GM18511 (cell line): ENCODE data around the gene SEC22C.

Experiments used
- ATAC-seq: cut with Tn5 transposase; IDR thresholded peaks from one replicate; pipeline ENCODE4 v1.9.1; 2021; ENCODE audit warnings: mild to moderate bottlenecking, moderate library complexity; ENCODE audit not compliant: unreplicated experiment

SEC22C gene

GRCh38 chr3:42515976-42516375 is 65.8 kb downstream of the SEC22C start:
- no peak for ATAC-seq

DNA sequence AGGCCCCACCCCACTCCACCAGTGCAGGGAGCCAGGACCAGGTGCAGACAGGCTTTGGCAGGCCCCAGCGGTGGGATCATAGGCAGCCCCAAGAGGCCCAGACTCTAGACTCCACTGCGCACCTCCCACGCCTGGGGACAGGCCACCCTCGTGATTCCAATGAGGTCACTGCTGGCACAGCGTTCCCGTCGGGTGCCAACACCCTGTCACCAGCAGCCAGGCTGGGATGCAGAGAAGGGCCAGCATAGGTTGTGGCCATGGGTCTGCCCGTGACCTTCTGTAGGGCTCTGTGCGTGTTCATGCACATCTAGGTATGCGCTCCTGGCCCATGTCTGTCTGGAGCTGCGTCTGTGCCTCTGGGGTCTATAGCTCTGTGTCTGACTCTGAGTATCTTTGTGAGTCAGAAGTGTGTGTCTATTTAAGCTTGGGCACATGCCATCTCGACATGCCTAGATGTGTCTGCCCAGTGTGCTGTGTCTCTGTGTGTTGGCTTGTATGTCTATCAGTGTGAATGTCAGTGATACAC is 66.3 kb downstream of the SEC22C start:
- ATAC-seq = no peak

DNA sequence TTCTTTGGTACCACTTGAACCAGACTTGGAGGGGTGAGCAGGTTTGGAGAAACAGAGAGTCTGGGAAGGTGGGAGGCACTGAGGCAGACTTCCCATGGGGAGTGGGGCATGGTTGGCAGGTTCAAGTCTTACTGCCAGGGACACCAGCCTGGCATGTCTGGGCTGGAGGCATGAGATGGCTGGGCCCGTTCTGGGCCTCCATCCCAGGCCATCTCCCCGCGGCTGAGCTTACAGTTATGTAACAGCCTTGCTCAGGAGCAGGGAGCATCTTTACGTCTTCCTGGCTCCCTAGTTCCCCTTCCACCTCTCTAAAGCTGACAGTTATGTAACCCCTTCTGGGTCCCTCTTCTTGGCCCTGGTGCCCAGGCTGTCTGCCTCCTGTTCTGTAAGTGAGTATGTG is 66.9 kb downstream of the SEC22C start:
- no peak for ATAC-seq

- ATAC-seq = no peak
Measured at GRCh38 chr3:42513521-42513920, 68.2 kb downstream of the SEC22C start.

DNA sequence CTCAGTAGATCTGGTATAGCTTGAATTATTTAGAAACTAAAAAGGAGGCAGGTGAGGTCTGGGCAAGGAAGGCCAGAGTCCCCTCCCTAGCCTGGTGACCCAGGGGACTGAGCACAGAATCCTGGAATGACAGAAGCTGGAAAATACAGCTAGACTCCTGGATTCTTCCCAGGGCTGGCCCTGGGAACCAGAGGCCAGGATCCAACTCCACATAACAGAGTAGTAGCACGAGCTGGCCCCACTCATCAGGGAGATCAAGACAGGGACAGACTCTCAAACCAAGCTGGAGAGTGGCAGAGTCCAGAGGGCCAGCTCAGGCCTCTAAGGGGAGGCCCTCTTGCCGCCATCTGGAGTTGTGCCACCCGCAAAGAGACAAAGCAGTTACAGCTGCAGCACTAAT is 68.6 kb downstream of the SEC22C start:
- no peak for ATAC-seq

DNA sequence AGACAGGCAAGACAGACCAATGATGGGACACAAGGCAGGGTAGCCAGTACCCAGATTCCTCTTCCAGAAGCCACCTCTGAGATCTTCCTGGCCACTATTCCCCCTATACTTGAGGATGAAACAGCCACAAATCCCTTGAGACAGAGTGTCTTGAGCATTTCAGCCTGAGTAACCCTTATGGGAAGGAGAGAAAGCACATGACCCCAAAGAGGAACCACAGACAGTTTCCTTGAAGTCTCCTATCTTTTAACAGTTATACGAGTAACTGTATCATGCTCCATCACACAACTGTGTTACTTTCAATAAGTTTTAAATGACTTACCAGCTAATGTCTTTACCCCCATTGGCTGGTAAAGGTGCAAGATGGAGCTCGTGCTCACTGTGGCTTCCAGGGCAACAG is 70.0 kb downstream of the SEC22C start:
- no peak for ATAC-seq

GRCh38 chr3:42511201-42511600 is 70.6 kb downstream of the SEC22C start:
- ATAC-seq = no peak

DNA sequence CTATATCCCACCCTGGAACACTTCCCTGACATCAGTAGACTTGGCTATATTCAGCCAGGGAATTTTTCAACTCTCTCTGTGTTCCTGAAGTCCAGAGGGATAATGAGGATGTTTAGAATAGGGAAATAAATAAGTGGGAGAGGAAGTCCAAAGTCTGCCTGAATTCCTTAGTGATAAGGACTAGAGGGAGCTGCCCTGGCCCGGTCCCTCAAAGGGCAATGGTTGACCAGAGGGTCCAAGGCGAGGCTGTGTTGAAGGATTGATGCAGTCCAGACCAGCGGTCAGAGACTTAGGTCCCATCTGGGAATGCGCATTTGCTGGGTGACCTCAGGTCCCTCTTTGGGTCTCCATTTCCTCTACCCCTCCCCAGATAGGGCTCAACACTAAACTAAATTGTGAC is 71.4 kb downstream of the SEC22C start:
- no peak for ATAC-seq

DNA sequence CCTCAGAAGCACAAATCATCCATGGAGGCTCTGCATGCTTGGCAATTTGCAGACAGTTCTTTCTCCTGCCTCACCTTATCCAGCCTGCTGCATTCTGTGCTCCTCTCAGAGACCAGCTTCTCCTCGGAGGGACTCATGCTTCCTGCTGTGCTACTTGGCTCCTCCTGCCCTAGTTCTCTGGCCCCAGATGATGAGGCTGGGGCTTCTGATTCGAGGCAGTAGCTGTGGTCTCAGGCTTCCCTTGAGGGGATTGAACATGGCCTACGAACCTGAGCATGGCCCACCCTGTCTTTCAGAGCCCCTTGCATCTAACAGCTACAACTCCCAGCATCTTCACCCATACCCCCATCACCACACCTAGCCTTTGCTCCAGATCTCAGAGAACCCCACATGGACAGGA is 72.7 kb downstream of the SEC22C start:
- ATAC-seq = no peak

DNA sequence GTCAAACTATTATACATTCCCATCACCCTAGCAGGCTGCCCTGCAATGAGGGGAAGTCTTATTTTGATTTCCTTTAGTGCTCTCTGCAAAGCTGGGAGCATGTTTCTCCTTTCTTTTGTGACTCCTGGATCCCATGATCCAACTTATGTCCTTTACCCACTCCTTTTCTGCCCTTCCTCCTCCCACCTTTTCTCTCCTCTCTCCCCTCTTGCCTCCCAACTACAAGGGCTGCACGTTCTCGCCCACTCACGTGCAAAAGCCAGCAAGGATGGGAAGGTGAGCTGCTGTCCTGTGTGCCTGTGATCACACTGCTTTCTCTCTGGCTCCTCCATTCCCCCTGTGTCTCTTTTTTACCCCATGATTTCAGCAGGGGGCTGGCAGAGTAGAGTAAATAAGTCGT is 73.2 kb downstream of the SEC22C start:
- ATAC-seq = no peak

GRCh38 chr3:42507761-42508335 is 73.9 kb downstream of the SEC22C start:
- ATAC-seq = no peak

GRCh38 chr3:42507252-42507651 is 74.5 kb downstream of the SEC22C start:
- ATAC-seq = no peak

DNA sequence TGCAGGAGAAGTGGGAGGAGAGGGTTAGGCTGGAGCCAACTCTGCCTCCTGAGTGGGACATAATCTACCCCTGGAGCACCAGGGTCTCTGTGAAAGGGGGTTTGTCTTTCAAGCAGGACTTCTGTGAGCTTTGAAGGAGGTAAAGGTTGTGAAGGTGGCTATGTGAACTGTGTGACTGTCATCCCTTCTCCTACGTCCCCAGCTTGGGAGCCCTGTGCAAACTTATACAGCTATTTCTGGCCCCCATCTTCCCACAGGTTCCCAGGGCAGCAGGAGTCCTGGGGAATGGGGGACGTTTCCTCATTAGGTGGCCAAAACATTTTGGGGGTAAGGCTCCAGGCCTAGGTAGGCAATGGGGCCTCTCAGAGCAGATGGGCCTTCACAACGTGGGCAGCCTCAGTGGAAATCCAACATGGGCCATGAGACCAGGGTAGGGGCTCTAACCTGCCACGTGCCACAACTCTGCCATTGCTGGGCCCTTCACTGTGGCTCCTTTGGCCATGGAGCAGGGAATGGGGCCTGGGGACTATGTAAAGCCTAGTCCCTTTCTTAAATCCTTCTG is 75.8 kb downstream of the SEC22C start:
- no peak for ATAC-seq

- no peak for ATAC-seq
Measured at GRCh38 chr3:42505128-42505848, 76.5 kb downstream of the SEC22C start.

DNA sequence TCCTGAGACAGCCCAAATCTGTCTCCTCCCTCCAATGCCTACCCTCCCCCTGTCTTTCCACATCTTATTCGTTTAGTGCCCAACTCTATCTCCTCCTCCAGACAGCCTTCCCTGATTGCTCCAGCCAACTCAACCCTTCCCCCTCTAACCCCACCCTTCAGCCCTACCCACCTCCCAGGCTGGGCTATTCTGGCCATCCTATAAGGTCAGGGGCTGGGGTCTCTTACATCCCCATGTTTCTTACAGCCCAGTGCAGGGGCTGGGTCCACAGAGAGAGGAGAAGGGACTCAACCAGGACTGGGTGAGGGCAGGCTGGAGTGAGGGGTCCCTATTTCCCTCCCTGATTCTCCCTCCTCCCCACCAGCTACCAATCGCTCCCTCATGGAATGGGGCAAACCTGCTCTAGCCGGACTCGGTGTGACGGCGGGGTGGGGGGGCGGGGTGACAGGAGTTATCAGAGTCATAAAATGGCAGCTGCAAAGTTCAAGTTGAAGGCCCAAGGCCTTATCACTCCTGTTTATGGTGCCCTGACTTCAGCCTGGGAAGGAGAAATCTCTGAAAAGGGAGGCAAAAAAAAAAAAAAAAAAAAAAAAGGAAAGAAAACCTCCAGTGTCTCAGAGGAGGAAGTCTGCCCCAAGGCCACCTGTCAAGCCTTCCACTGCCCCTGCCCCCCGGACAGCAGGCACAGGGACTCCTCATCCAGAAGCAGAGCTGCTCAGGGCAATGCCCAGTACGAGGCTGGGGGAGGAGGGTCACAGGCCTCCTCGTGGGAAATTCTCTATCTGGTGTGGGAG is 77.2 kb downstream of the SEC22C start:
- no peak for ATAC-seq

DNA sequence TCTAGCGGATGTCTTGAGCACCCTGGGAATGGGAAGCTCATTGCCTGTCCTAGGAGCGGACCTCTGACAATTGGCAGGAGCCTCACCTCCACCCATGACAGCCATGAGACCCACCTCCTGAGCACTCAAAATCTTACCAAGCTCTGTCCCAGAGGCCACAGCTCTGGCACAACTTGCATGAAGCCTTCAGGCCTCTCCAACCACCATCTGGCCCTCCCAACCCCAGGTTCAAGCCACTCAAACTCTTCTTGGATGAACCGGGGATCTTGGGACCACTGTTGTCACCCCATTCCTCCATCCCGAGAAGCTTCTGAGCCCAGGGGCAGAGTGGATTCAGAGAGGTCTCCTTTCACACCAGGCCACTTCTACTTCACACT is 77.8 kb downstream of the SEC22C start:
- ATAC-seq = no peak

- no peak for ATAC-seq
Measured at GRCh38 chr3:42503251-42503924, 78.4 kb downstream of the SEC22C start.

DNA sequence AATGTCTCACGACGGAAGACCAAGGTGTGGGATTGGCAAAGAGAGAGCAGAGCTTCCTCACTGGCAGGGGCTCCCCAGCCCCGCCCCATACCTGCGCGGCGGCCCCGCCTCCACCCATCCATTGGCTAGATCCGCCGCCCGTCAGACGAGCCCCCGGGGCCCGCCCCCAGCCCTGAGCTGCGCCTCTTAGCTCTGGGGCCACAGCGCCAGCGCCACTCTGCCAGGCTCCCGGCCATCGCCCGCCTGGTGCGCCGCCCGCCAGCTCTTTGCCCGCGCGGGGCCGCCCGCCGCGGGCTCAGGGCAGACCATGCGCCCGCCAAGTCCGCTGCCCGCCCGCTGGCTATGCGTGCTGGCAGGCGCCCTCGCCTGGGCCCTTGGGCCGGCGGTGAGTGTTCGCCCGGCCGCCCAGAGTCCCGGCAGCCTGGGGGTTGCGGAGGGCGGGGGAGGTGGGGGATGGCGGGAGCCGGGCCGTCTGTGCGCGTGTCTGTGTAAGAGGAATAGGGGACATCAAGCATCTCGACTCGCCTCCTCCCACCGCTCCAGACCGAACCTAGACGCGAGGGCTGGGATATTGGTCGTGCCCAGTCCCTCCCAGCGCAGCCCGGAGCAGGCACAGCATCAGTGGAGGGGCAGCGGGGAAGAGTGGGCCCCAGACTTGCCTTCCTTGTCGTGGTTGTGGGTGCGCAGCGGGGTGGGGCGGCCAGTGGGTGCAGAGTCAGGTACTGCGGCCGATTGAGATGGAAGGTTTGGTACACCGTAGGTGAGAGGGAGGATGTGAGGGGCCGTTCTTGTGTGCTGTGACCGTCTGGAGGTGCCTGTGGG is 79.1 kb downstream of the SEC22C start, which contains the start of gene VIPR1:
TSS of gene VIPR1 (plus strand) at position 215 of the 822 bp plus-strand sequence. CDS start at position 308, 93 bp downstream.
- ATAC-seq = peak; percentile 99

- ATAC-seq = peak; percentile 37
Measured at GRCh38 chr3:42501681-42502428, 79.9 kb downstream of the SEC22C start.
